GM19372 (cell line): Measurements from ENCODE around the gene CYFIP1.

Experiments
- ATAC-seq: cut with Tn5 transposase; IDR thresholded peaks from one replicate; pipeline ENCODE4 v1.9.1; 2021; ENCODE audit warnings: mild to moderate bottlenecking, low read depth, moderate library complexity; ENCODE audit not compliant: unreplicated experiment

CYFIP1 gene

GRCh38 chr15:22951381-22952280, 28.5 kb downstream of the CYFIP1 start:
- ATAC-seq = no peak

DNA sequence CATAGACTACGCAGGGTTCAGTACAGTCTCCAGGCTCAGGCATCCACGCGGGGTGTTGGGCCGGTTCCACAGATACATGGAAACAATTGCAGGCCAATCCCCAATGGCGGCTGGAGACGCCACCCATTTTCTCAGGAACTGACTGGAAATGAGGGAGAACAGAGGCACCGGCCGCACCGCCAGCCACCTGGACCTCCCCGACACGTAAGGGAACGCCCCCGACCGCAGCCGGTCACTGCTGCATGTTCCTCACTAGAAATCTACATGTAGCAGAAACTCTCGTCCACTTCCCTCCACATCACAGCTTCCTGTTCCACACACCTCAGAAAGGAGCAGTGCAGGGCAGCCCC, 29.2 kb downstream of the CYFIP1 start:
- no peak for ATAC-seq

DNA sequence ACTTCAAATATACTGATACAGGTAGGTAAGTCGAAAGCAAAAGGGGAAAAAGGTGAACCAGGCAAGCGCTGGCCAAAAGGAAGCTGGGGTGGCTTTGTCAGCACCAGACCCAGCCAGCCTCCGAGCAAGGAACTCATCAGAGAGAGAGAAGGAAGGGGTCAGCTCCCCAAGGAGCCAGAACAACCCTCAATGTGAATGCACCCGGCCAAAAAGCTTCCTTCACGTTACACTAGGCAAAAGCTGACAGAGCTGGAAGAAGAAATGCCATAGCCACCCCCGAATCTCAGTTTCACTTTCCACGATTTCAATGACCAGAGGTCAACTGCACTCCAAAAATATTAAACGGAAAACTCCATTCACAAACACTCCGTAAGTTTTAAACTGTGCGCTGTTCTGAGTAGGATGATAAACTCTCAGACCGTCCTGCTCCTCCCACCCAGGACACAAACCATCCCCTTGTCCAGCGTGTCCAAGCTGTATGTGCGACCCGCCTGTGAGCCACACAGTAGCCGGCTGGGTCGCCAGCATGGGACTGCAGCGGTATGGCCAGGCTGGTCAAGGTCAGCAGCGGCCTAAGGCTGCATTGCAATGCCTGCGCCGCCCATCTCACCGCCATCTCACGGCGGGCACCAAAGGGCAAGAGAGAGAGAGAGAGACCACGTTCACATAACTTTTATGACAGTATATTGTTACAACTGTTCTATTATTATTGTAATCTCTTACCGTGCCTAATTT, 29.7 kb downstream of the CYFIP1 start:
- no peak for ATAC-seq

- ATAC-seq = peak; percentile 80
These were observed 31.1 kb downstream of the CYFIP1 start for GRCh38 chr15:22949074-22949547.

DNA sequence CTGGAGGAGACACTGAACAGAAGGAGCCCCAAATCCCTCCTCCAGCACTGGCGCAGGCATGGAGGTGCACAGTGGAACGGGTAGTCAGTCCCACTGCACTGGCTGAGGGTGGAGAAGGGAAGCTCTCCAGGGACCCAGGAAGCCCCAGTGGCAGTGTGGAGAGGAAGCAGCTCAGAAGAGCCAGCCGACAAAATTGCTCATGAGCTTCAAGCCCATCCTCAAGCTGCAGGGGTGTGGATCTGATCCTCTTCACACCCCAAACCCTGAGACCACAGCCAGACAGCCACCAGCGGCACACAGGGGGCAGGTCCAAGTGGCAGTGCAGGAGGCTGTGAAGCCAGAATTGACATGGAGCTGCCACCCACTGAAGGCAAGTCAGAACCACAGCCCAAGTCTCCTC, 32.1 kb downstream of the CYFIP1 start:
- no peak for ATAC-seq

GRCh38 chr15:22947101-22948000, 32.8 kb downstream of the CYFIP1 start:
- no peak for ATAC-seq

DNA sequence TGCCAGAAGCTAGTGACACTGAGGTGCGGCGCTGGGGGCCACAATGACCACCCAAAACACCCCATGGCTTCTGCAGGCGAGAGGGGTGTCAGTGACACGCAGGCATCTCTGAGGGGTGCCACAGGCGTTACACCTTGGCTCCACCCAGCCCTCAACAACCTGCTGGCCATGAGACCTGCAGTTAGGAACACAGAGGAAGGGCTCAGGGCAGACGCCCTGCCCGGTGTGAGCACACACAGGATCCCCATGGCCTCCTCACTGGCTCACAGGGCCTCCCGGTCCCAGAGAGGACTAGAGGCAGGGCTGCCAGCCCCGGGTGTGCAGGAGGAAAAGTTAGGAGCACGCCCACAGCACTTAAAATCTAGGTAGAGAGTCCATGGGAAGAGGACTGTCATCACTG, 35.1 kb downstream of the CYFIP1 start:
- ATAC-seq = no peak

DNA sequence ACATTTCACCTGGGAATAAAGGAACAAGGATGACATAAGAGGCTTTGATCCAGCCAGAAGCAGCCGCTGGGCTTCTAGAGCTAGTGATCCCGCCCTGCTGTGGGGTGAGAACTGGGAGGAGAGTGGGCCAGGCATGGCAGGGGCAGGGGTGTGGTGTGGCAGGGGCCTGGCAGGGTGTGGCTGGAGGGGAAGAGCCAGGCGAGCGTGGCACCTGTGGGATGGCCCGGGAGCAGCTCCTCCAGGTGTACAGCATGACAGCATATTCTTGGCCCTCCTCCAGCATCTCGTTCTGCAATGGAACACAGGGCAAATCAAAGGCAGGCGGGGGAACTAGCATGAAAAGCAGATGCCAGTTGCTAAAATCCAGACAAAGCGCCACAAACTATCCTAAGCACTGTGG, 35.5 kb downstream of the CYFIP1 start:
- no peak for ATAC-seq

GRCh38 chr15:22942877-22943276, 37.3 kb downstream of the CYFIP1 start:
- no peak for ATAC-seq

- no peak for ATAC-seq
These were observed 37.8 kb downstream of the CYFIP1 start for GRCh38 chr15:22942306-22942855.

- no peak for ATAC-seq
These were observed 39.0 kb downstream of the CYFIP1 start for GRCh38 chr15:22941179-22941578.

- ATAC-seq = no peak
These were observed 40.5 kb downstream of the CYFIP1 start for GRCh38 chr15:22939652-22940061.

DNA sequence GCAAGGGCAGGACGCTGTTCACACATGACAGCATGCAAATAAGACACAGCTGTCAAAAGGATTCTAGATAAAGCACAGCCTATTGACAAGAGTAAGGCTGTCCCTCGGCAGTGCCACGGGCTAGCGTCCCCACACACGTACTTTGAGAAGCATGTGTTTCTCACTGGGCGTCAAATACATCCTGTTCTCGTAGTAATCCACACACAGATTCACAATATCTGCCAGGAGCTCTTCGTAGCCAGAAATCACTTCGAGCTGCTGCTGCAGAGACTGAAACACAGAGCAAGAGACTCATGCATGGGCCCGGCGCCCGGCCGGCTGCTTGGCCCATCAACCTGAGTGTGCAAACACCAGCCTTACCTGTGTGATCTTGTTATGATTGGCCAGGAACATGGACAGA, 41.1 kb downstream of the CYFIP1 start:
- ATAC-seq = no peak

DNA sequence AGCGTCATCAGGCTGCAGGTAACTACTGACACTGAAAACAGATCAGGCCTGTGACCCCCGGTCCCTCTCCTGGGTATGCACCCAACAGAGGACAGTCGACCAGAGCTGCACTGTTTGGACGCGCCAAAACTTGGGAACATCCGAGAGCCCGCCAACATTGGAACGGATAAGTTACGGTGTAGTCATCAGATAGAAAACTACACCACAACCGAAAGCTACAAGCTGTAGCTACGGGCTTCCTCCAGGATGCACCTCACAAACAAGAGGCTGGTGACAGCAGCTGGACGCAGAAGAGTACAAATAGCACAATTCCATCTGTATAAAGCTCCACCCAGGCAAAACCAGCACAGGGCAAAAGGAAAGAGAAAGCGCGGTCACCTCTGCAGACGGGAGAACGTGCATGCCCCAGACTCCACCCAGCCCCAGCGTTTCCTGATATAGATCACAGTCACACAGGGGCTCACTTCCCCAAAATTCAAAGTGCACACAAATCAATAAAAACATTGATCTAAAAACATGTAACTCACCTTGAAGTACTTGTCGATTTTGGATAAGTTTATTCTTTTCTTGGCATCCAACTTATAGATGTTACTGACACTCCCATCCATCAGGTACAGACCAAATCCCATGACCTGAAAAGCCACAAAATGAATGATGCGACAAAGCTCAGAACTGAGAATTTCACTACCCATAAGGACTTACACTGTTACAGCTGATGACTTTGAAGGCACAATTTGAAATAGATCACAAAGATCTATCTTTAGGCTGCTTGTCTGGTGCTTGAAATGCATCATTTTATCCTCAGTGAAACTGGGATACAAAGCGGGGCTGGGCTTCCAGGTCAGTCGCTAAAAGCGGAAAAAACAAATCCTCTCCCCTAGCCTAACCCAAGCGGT, 43.3 kb downstream of the CYFIP1 start:
- ATAC-seq = peak; percentile 97

- ATAC-seq = no peak
These were observed 46.5 kb downstream of the CYFIP1 start for GRCh38 chr15:22933641-22934061.

GRCh38 chr15:22931784-22932536, 48.2 kb downstream of the CYFIP1 start:
- ATAC-seq = no peak

GRCh38 chr15:22930782-22931484, 49.2 kb downstream of the CYFIP1 start:
- no peak for ATAC-seq

DNA sequence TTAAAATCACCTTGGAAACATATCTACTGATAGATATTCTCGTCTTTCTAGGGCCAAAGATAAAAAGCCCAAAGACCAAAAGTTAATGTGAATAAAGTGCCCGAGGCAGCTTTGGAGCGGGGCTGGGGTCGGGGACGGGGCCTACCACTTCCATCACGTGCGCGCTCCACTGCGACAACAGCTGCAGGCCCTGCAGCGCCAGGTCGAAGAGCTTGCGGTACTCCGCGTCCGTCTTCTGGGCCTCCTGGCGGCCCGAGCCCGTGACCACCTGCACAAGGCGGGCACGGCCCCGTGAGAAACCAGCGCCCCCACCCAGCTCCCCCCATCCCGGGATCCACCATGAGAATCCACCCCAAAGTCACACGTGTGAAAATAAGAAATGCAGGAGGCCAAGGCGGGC, 52.4 kb downstream of the CYFIP1 start:
- ATAC-seq = no peak
